ENCODE results near the gene GNS. TPM values are rescaled to one million over a fixed set of nuclear protein-coding genes. Genes with fewer than 3 reads are reported as not detected.
"Not testable (repeated sequence)": the region's sequence is repeated elsewhere in the genome, so short reads cannot be mapped to it uniquely, and the experiment has no call there.

GNS gene
- total and polyA plus RNA-seq, 2 of the 4 experiments (the other 2 are of a cell fraction): 60.4 to 80.7 TPM

GRCh38 chr12:64802180-64802775 lies 43.1 kb upstream of the GNS start:
- H3K23ac ChIP-seq (ENCODE audit: low read depth, low read length); H3K9me1 ChIP-seq (ENCODE audit: insufficient read depth, low read length); H3K4me2 ChIP-seq (ENCODE audit: low read depth, low read length); H2BK120ac ChIP-seq (ENCODE audit: low read depth, low read length); H4K8ac ChIP-seq (ENCODE audit: low read depth in 2 of 2, low read length in 2 of 2); BruUV-seq (replicated peaks); H3K18ac ChIP-seq (ENCODE audit: low read depth, low read length); H3K9ac ChIP-seq (ENCODE audit: low read depth, low read length); H3K9me3 ChIP-seq (ENCODE audit: control insufficient read depth, insufficient read depth, low read length); H2BK20ac ChIP-seq (ENCODE audit: low read depth, low read length); H4K5ac ChIP-seq (ENCODE audit: low read depth, low read length); H3K4ac ChIP-seq (ENCODE audit: low read depth, low read length); H2AK5ac ChIP-seq (ENCODE audit: low read depth, low read length); POLR2A ChIA-PET (ENCODE audit: unreplicated experiment); H3K56ac ChIP-seq (ENCODE audit: extremely low read depth, insufficient read depth, low read length); H4K20me1 ChIP-seq (ENCODE audit: insufficient read depth, low read length); H2BK5ac ChIP-seq (ENCODE audit: low read depth, low read length, poor library complexity, severe bottlenecking); H2BK15ac ChIP-seq (ENCODE audit: low read depth, low read length); H2AK9ac ChIP-seq (replicated peaks; ENCODE audit: low read depth, low read length, poor library complexity); in situ Hi-C loops (cut with MboI; ENCODE audit: low sequenced_read_pairs); H3K79me1 ChIP-seq (ENCODE audit: low read depth in 1 of 2, low read length in 2 of 2); H3K27ac ChIP-seq (ENCODE audit: insufficient read depth, low read length); H3K14ac ChIP-seq (replicated peaks; ENCODE audit: low read depth, low read length); H3K36me3 ChIP-seq (ENCODE audit: control insufficient read depth, insufficient read depth, low read length); H3K4me3 ChIP-seq (ENCODE audit: insufficient read depth, low read depth, low read length); H4K91ac ChIP-seq (ENCODE audit: insufficient read depth, low read depth, low read length); dilution Hi-C loops (cut with HindIII; ENCODE audit: low sequenced_read_pairs, unreplicated experiment); H3K4me1 ChIP-seq (ENCODE audit: control insufficient read depth, insufficient read depth, low read length): not testable (repeated sequence)
- DNase-seq: peak; percentile 15
- CTCF ChIA-PET: interaction anchor here (0.6 to 1.7 kb wide), 11 partner anchors 9 to 489 kb away, joined by 3 to 10 read pairs (median 3); partner anchors contain the start of gene GNS
- peak; percentile 87 for ATAC-seq (ENCODE audit: low read depth)
- H2AFZ ChIP-seq (replicated peaks; ENCODE audit: low read length, poor library complexity): peak overlapping the region; percentile 48
- intact Hi-C loops (cut with micrococcal nuclease): loop anchor here (1.0 to 10.0 kb wide), 2 partner anchors 321 to 1303 kb away; no protein-coding TSS in a partner anchor
- no CpG with 5 or more reads among the region's 8 CpGs for WGBS, 2 experiments (ENCODE audit: extremely low coverage in 2 of 2, insufficient read length in 1 of 2)
- peaks cover 23% of the 10 kb centered on the region for H3K27me3 ChIP-seq (ENCODE audit: control insufficient read depth, insufficient read depth, low read length)
- peak; percentile 42; the same call in 1 of the 2 replicates for TF ChIP-seq SMC3 (IDR thresholded peaks at IDR 0.05; ENCODE audit: low read depth, low read length)
- TF ChIP-seq RAD21 (IDR thresholded peaks at IDR 0.05; ENCODE audit: low read length): peak; percentile 49
- peak; percentile 69 for TF ChIP-seq CTCF (conservative IDR thresholded peaks at IDR 0.05; ENCODE audit: low read depth, low read length)

All from IMR-90 (cell line).